Stimulated activated CD8-positive, alpha-beta memory T cell treated with anti-CD3 and anti-CD28 coated beads, Interleukin-7, amount 100 ng/mL, for 48 hours (primary cell): Measurements from ENCODE around the gene NDST1.

Experiments used
- DNase-seq, 2 donors: peaks; one replicate each; pipeline ENCODE4 v3.0.0-alpha.2; 2020; ENCODE audit warnings: low read depth in 1 of 2; ENCODE audit errors: extremely low read depth in 1 of 2

Gene NDST1

DNA sequence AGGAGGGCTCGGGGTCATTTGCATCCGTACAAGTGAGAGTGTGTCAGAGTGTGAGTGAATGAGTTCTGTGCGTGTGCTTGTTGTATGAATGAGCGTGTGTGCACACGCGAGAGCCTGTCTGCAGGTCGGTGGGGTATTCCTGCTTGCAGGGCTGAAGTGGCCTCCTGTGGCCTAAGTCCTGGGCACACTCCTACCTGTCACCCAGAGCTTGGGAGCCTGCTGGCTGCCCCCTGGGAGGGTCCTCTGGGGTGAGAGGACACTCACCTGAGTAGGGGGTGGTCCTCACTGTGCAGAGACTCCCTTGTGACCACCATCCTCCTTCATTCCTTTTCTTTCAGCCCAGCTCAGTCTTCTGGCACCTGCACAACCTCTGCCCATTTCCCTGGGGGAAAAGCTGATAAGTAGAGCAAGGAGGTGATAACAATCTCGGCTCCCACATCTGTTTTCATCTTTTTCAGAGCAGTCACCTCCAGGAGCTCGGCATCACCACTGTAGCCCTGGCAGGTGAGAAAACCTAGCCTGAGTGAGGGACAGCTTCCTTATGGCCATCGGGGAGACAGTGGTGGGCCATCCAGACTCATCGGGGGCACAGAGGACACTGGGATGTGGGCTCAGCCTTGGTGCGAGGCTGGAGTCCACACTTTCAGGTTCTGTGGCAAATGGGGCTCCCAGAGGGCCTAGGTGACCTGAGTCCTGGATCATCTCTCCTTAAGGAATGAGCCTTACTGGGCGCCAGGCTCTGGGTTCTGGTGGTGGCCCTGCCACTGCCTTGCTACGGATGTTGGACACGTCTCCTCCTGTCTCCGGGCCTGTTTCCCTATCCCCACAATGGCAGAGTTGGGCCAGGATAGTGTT, 93.8 kb downstream of the NDST1 start:
- no peak for DNase-seq

DNA sequence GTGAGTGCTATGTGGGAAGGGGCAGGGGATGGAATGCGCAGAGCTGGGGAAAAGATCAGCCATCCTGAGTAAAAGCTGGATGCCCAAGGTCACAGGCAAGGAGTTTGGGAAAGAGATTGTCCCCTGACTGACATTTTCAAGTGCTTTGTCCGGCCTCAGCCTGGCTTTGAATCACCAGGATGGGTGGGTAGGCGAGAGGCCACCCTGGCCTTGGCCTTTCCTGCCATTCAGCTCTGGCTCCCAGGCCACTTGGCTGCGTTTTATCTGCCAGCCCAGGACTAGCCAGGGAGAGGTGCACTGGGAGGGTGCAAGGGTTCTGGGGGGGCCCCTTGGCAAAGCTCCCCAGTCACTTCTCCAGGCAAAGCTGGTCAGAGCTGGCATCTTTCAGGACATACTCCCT, 95.1 kb downstream of the NDST1 start:
- DNase-seq: no peak

DNA sequence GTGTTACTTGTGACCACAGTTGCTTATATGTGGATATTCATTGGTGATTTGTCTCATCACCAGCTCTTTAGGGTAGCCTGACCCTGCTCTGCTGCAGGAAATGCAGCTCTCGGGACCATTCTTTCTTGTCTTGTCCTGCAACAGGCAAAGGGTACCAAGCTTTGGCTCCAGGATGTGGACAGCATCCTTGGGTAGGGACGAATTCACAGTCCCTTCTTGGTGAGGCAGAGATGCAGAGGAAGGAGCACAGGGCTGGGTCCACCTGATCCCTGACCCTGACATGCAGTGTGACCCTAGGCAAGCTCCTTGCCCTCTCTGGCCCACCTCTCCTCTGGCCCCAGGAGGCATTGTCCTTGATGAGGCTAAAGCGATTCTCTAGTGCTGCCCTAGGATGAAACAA, 95.6 kb downstream of the NDST1 start:
- DNase-seq: no peak

DNA sequence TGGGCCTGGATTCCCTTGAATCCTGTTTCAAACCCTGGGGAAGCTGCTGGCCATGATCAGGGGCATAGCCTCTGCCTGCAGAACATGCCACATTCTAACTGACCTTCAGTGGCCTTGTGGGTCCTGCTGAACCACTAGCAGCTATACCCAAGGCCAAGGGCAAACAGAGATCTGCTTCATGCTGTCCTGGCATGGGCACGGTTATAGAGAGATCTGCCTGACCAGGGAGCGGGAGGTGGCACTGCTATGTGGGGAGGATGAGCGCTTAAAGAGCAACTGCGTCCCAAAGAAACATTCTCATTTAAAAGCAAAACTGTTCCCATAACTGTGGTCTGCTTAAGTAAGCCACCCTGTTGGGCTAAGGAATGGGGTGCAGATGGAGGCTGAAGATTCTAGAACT, 96.1 kb downstream of the NDST1 start:
- DNase-seq: no peak

DNA sequence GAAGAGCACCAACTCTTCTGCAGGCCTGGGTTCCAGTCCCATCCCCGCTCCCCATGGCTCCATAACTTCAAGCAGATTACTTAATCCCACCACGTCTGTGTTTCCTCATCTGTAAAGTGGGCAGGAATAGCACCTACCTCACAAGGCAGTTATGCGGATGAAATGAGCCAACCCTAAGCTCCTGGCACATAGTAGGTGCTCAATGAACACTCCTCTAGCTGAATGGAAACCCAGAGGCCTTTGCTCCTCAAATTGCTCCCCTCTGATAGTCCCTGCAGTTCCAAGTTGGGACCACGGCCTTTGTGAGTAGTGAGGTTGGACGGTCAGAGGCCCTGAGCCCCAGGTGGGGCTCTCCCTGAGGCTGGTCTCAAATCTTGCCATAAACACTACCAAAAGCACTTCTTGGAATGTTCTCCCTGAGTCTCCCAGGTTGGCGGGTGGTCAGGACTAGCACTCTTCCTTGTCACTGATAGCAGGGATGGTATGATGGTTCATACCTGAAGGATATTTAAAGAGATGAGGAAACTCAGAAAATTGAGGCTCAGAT, 97.0 kb downstream of the NDST1 start:
- DNase-seq: no peak

DNA sequence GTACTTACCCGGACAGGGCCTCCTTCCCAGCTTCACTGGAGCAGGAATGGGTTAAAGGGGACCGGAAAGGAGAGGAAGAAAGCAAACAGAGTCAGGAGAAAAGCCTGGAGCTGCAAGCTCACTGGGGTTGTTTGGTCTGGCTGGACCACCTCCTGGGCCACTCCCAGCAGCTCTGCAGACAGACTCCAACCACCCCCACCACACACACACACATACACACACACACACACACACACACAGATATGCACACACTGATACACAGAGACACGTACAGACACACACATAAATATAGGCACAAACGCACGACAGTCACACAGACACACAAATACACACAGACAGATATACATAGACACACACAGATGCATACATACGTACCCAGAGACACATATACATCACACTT, 97.6 kb downstream of the NDST1 start:
- no peak for DNase-seq

DNA sequence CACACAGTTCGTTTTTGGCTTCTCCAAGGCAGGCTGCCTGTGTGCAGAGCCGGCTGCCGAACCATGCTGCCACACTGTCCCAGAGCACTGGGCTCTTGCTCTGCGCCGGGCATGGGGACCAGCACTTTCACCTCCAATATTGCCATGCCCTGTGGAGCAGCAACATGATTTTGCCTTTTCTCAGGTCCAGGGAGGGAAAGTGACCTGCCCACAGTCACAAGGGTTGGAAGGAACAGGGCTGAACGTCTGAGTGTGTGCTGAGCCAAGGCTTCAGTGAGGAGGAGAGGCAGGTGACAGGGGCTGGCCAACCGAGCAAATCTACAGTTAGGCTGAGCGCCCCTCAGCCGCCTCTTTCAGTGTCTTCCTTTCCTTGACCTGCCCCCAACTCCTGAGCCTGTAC, 98.5 kb downstream of the NDST1 start:
- DNase-seq: no peak

DNA sequence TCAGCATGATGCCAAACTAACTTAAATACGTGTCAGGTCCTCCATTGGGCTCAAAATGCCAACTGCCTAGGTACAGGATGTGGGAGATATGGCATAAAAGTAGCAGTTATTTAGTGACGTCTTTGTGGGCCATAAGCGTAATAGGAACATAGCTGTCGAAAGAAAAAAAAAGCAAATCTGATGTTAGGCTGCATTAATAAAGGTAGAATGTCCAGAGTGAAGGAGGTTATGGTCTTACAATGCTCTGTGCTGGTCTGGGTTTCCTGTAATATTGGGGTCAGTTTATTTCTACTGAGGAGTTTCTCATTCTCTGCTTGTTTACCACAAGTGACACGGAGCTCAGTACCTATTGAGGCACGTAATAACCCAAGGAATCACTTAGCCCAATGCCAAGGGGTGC, 99.2 kb downstream of the NDST1 start:
- no peak for DNase-seq
